ENCODE measurements around the gene SDK1.

The SDK1 gene

GRCh38 chr7:4129481-4130122 lies 828.5 kb downstream of the SDK1 start:
- DNase-seq: no peak

GRCh38 chr7:4131063-4131462 lies 830.0 kb downstream of the SDK1 start:
- no peak for DNase-seq

GRCh38 chr7:4132221-4132620 lies 831.2 kb downstream of the SDK1 start:
- DNase-seq: no peak

GRCh38 chr7:4133491-4134044 lies 832.5 kb downstream of the SDK1 start:
- no peak for DNase-seq

- DNase-seq: no peak
Measured at GRCh38 chr7:4134204-4134603, 833.2 kb downstream of the SDK1 start.

- no peak for DNase-seq
Measured at GRCh38 chr7:4134631-4135030, 833.6 kb downstream of the SDK1 start.

GRCh38 chr7:4135301-4135700 lies 834.2 kb downstream of the SDK1 start:
- DNase-seq: no peak

- no peak for DNase-seq
Measured at GRCh38 chr7:4136036-4136435, 835.0 kb downstream of the SDK1 start.

GRCh38 chr7:4136501-4137110 lies 835.6 kb downstream of the SDK1 start:
- DNase-seq: no peak

- DNase-seq: no peak
Measured at GRCh38 chr7:4137552-4137951, 836.5 kb downstream of the SDK1 start.

GRCh38 chr7:4138866-4139265 lies 837.8 kb downstream of the SDK1 start:
- DNase-seq: no peak

GRCh38 chr7:4139656-4140625 lies 838.9 kb downstream of the SDK1 start:
- no peak for DNase-seq

GRCh38 chr7:4140933-4141332 lies 839.9 kb downstream of the SDK1 start:
- DNase-seq: no peak

GRCh38 chr7:4143006-4143405 lies 842.0 kb downstream of the SDK1 start:
- DNase-seq: no peak

- DNase-seq: no peak
Measured at GRCh38 chr7:4143511-4144171, 842.6 kb downstream of the SDK1 start.

GRCh38 chr7:4144172-4144701 lies 843.2 kb downstream of the SDK1 start:
- DNase-seq: no peak

GRCh38 chr7:4144811-4145510 lies 843.9 kb downstream of the SDK1 start:
- no peak for DNase-seq

GRCh38 chr7:4145576-4145975 lies 844.5 kb downstream of the SDK1 start:
- DNase-seq: no peak

- DNase-seq: no peak
Measured at GRCh38 chr7:4147926-4148620, 847.0 kb downstream of the SDK1 start.

- no peak for DNase-seq
Measured at GRCh38 chr7:4149236-4149635, 848.2 kb downstream of the SDK1 start.

- DNase-seq: no peak
Measured at GRCh38 chr7:4149645-4150044, 848.6 kb downstream of the SDK1 start.

Data from CD4-positive, alpha-beta T cell treated with Interleukin-4 for 1 hour (primary cell).